Bronchial epithelial cell (primary cell): ENCODE data around the gene ISG20L2. TPM values are rescaled to one million over a fixed set of nuclear protein-coding genes. Genes with fewer than 3 reads are reported as not detected.
A peak's percentile ranks its signal among the peaks of the same experiment; 100 is the strongest.

ENCODE experiments used
- DNase-seq: peaks from one replicate; pipeline ENCODE4 v3.0.0-alpha.2; 2010; ENCODE audit warnings: low read depth
- FAIRE-seq: peaks from 2 replicates; lab custom pipeline; 2011; peaks lifted over from hg19 to GRCh38; lab: Jason Lieb, UNC
- H3K27me3 ChIP-seq: 2 replicates; pipeline ENCODE4 v1.5.1; 2011; ENCODE audit warnings: low read length; ENCODE audit not compliant: control insufficient read depth, insufficient read depth
- H3K36me3 ChIP-seq: 2 replicates; pipeline ENCODE4 v1.5.1; 2011; ENCODE audit warnings: low read length; ENCODE audit not compliant: control insufficient read depth, insufficient read depth
- H3K4me3 ChIP-seq: 2 replicates; pipeline ENCODE4 v1.5.1; 2011; ENCODE audit warnings: mild to moderate bottlenecking, low read depth, low read length, control low read depth
- CTCF ChIP-seq: IDR thresholded peaks from 2 replicates; pipeline ENCODE4 v1.5.1; 2011; ENCODE audit warnings: mild to moderate bottlenecking, moderate library complexity, low read length, control low read depth, inconsistent platforms; ENCODE audit not compliant: insufficient read depth, severe bottlenecking
- total RNA-seq: library from RNA; depleted of rRNA; stranded (reverse); fragments of >200 nt; gene quantifications from 2 replicates; pipeline ENCODE4 v1.2.1, GENCODE V29; 2014

Gene ISG20L2
- total RNA-seq, 1 donor from 2014 or later, result 7.9 TPM

GRCh38 chr1:156705918-156706656 is 22.5 kb downstream of the ISG20L2 start:
- H3K4me3 ChIP-seq, result peak overlapping the region; percentile 60
- no peak for FAIRE-seq
- H3K36me3 ChIP-seq, result peaks cover 5% of the 10 kb centered on the region
- H3K27me3 ChIP-seq, result no peaks in the 10 kb centered on the region
- TF ChIP-seq CTCF, result peak; percentile 85
- no peak for DNase-seq

- DNase-seq (no peak), FAIRE-seq (no peak)
- TF ChIP-seq CTCF, result no peak
- Histone ChIP-seq H3K36me3 (peaks cover 11% of the 10 kb centered on the region), H3K27me3 (no peaks in the 10 kb centered on the region), H3K4me3 (peak within 1 kb of the TSS; percentile 60)
Measured at GRCh38 chr1:156705321-156705917, 23.1 kb downstream of the ISG20L2 start, which contains the start of gene CRABP2. CRABP2 (minus strand) TSS chr1:156705583; CDS start chr1:156705446, 137 bp downstream.

- Histone ChIP-seq H3K27me3 (no peaks in the 10 kb centered on the region), H3K4me3 (peak overlapping the region; percentile 60), H3K36me3 (peaks cover 15% of the 10 kb centered on the region)
- DNase-seq, result peak; percentile 73
- FAIRE-seq, result no peak
- no peak for TF ChIP-seq CTCF
Measured at GRCh38 chr1:156704930-156705320, 23.6 kb downstream of the ISG20L2 start.

GRCh38 chr1:156704166-156704711 is 24.3 kb downstream of the ISG20L2 start:
- DNase-seq, result no peak
- Histone ChIP-seq H3K36me3 (peaks cover 17% of the 10 kb centered on the region), H3K4me3 (peak overlapping the region; percentile 60), H3K27me3 (no peaks in the 10 kb centered on the region)
- no peak for FAIRE-seq
- TF ChIP-seq CTCF, result no peak

- peaks cover 21% of the 10 kb centered on the region for H3K36me3 ChIP-seq
- FAIRE-seq (no peak), DNase-seq (no peak)
- TF ChIP-seq CTCF, result no peak
- no peaks in the 10 kb centered on the region for H3K27me3 ChIP-seq
- peak overlapping the region; percentile 60 for H3K4me3 ChIP-seq
Measured at GRCh38 chr1:156703741-156704140, 24.8 kb downstream of the ISG20L2 start.
